SK-N-SH (cell line): ENCODE data around the gene ZBTB14. TPM values are rescaled to one million over a fixed set of nuclear protein-coding genes. Genes with fewer than 3 reads are reported as not detected.

ENCODE experiments used
- CTCF ChIA-PET: fragments of 300-600, 350-600 bp; formaldehyde crosslinking; extraction: SDS; loops from one replicate; lab custom pipeline; 2021; lab: Yijun Ruan, JAX
- POLR2A ChIA-PET: fragments of 350-600 bp; sonication (Branson Sonifier 250); formaldehyde crosslinking; extraction: SDS; loops from one replicate; lab custom pipeline; 2020; ENCODE audit warnings: antibody characterized with exemption, inconsistent platforms; lab: Yijun Ruan, JAX
- DNase-seq: peaks from one replicate; pipeline ENCODE4 v3.0.0; 2012
- H2AFZ ChIP-seq: fragments of 200-600 bp; sonication (generic); 2 replicates; pipeline ENCODE4 v1.8.1; 2016; ENCODE audit warnings: antibody characterized with exemption, mild to moderate bottlenecking, low read depth
- H3F3A ChIP-seq: fragments of 200-600 bp; sonication (generic); replicated peaks from 2 replicates; pipeline ENCODE3; 2016; ENCODE audit warnings: antibody characterized with exemption, mild to moderate bottlenecking; ENCODE audit not compliant: insufficient read depth
- H3K27ac ChIP-seq, 2 experiments: fragments of 200-500 bp in 1 of 2; fragments of 200-600 bp in 1 of 2; sonication (Bioruptor generic) in 1 of 2; sonication (generic), shearing (Covaris generic) in 1 of 2; 2 replicates each; pipeline versions ENCODE4 v1.5.1 to v1.6.1; 2014 to 2016; ENCODE audit warnings: low read depth in 2 of 2, inconsistent platforms in 1 of 2, low read length in 1 of 2, mild to moderate bottlenecking in 1 of 2, mixed read lengths in 1 of 2
- H3K27me3 ChIP-seq: fragments of 200-600 bp; sonication (generic), shearing (Covaris generic); 2 replicates; pipeline ENCODE4 v1.6.1; 2016; ENCODE audit warnings: mixed run types; ENCODE audit not compliant: insufficient read depth
- H3K36me3 ChIP-seq, 2 experiments: fragments of 200-500 bp in 1 of 2; fragments of 200-600 bp in 1 of 2; sonication (Bioruptor generic) in 1 of 2; sonication (generic) in 1 of 2; replicated peaks in 1 of 2; 2 replicates each; pipeline versions ENCODE3 to v1.5.1; 2014 to 2016; ENCODE audit warnings: low read length in 1 of 2, mild to moderate bottlenecking in 1 of 2; ENCODE audit not compliant: insufficient read depth in 2 of 2, control insufficient read depth in 1 of 2
- H3K4me1 ChIP-seq, 2 experiments: fragments of 200-500 bp in 1 of 2; fragments of 200-600 bp in 1 of 2; sonication (Bioruptor generic) in 1 of 2; sonication (generic), shearing (Covaris generic) in 1 of 2; 2 replicates each; pipeline versions ENCODE4 v1.5.1 to v1.6.1; 2014 to 2016; ENCODE audit warnings: low read depth in 1 of 2, low read length in 1 of 2, mixed run types in 1 of 2; ENCODE audit not compliant: insufficient read depth in 2 of 2, control insufficient read depth in 1 of 2
- H3K4me2 ChIP-seq: fragments of 200-600 bp; sonication (generic), shearing (Covaris generic); 2 replicates; pipeline ENCODE4 v1.6.1; 2017; ENCODE audit warnings: mixed run types
- H3K4me3 ChIP-seq, 2 experiments: fragments of 200-500 bp in 1 of 2; fragments of 200-600 bp in 1 of 2; sonication (Bioruptor generic) in 1 of 2; sonication (generic), shearing (Covaris generic) in 1 of 2; 2 replicates each; pipeline versions ENCODE4 v1.5.1 to v1.8.1; 2014 to 2016; ENCODE audit warnings: low read depth in 2 of 2, inconsistent platforms in 1 of 2, low read length in 1 of 2, mild to moderate bottlenecking in 1 of 2, mixed read lengths in 1 of 2, moderate library complexity in 1 of 2
- H3K79me2 ChIP-seq: fragments of 200-600 bp; sonication (generic); 2 replicates; pipeline ENCODE4 v1.8.1; 2017; ENCODE audit warnings: mild to moderate bottlenecking; ENCODE audit not compliant: insufficient read depth
- H3K9ac ChIP-seq: fragments of 200-600 bp; sonication (generic); 2 replicates; pipeline ENCODE4 v1.6.1; 2017; ENCODE audit warnings: mixed run types
- H3K9me2 ChIP-seq: fragments of 200-600 bp; sonication (generic); 2 replicates; pipeline ENCODE4 v1.6.1; 2017; ENCODE audit warnings: mixed run types
- H3K9me3 ChIP-seq: fragments of 200-600 bp; sonication (generic); 2 replicates; pipeline ENCODE4 v1.6.1; 2017; ENCODE audit warnings: mixed run types, mild to moderate bottlenecking, moderate library complexity
- H4K20me1 ChIP-seq: fragments of 200-600 bp; sonication (generic); 2 replicates; pipeline ENCODE4 v1.6.1; 2017; ENCODE audit warnings: mild to moderate bottlenecking, mixed run types; ENCODE audit not compliant: insufficient read depth
- CHD2 ChIP-seq: fragments of 150-350 bp; IDR thresholded peaks from 2 replicates; pipeline ENCODE4 v1.6.1; 2018; ENCODE audit warnings: low read length; ENCODE audit not compliant: partially characterized antibody
- ELF1 ChIP-seq: IDR thresholded peaks from 2 replicates; pipeline ENCODE4 v1.4.0; 2012
- EP300 ChIP-seq, 2 experiments: IDR thresholded peaks; 2 replicates each; pipeline versions ENCODE4 v1.4.0 to v1.6.1; 2012; ENCODE audit warnings: borderline replicate concordance in 1 of 2, low read depth in 1 of 2, low read length in 1 of 2
- EZH2phosphoT487 ChIP-seq: fragments of 200-600 bp; sonication (generic); IDR thresholded peaks from 2 replicates; pipeline ENCODE4 v1.6.1; 2017; ENCODE audit warnings: low read depth, mixed run types, mild to moderate bottlenecking, antibody characterized with exemption, moderate library complexity, borderline replicate concordance
- FOSL2 ChIP-seq: IDR thresholded peaks from 2 replicates; pipeline ENCODE4 v1.4.0; 2012; ENCODE audit warnings: low read depth, mild to moderate bottlenecking, moderate library complexity, borderline replicate concordance
- FOXJ3 ChIP-seq: sonication (generic); formaldehyde crosslinking; IDR thresholded peaks from 2 replicates; pipeline ENCODE4 v1.5.1; 2020; ENCODE audit warnings: mild to moderate bottlenecking, missing genetic modification reagents
- GABPA ChIP-seq: IDR thresholded peaks from 2 replicates; pipeline ENCODE4 v1.4.0; 2012; ENCODE audit warnings: low read depth, mild to moderate bottlenecking
- GATA2 ChIP-seq: sonication (generic); formaldehyde crosslinking; IDR thresholded peaks from 2 replicates; pipeline ENCODE4 v1.5.0; 2020; ENCODE audit warnings: mild to moderate bottlenecking, missing genetic modification reagents
- IRF3 ChIP-seq: fragments of 150-350 bp; IDR thresholded peaks from 2 replicates; pipeline ENCODE4 v1.6.1; 2016; ENCODE audit warnings: mild to moderate bottlenecking, low read depth, low read length
- MEF2A ChIP-seq: IDR thresholded peaks from 2 replicates; pipeline ENCODE4 v1.4.0; 2012; ENCODE audit warnings: low read depth, borderline replicate concordance
- NFIC ChIP-seq: IDR thresholded peaks from 2 replicates; pipeline ENCODE4 v1.4.0; 2012; ENCODE audit warnings: borderline replicate concordance
- NRF1 ChIP-seq: IDR thresholded peaks from 2 replicates; pipeline ENCODE4 v1.6.1; 2012; ENCODE audit warnings: low read depth, mild to moderate bottlenecking, low read length
- RAD21 ChIP-seq: IDR thresholded peaks from 2 replicates; pipeline ENCODE4 v1.6.1; 2012; ENCODE audit warnings: mild to moderate bottlenecking, low read length
- RFX5 ChIP-seq: IDR thresholded peaks from 2 replicates; pipeline ENCODE4 v1.6.1; 2012; ENCODE audit warnings: mild to moderate bottlenecking, improper control_type of control experiment, low read length
- SIN3A ChIP-seq: IDR thresholded peaks from 2 replicates; pipeline ENCODE4 v1.6.1; 2012; ENCODE audit warnings: low read depth, mild to moderate bottlenecking, low read length, moderate library complexity, borderline replicate concordance
- SMC3 ChIP-seq: IDR thresholded peaks from 2 replicates; pipeline ENCODE4 v1.6.1; 2012; ENCODE audit warnings: low read depth, low read length, improper control_type of control experiment
- TAF1 ChIP-seq: IDR thresholded peaks from 2 replicates; pipeline ENCODE4 v1.6.1; 2012; ENCODE audit warnings: low read depth, mild to moderate bottlenecking, low read length, moderate library complexity, borderline replicate concordance
- YY1 ChIP-seq: IDR thresholded peaks from 2 replicates; pipeline ENCODE4 v1.4.0; 2012; ENCODE audit warnings: low read depth, mild to moderate bottlenecking
- WGBS: methylation state at CpG from one replicate; pipeline ENCODE4 v1.1.6; 2017; ENCODE audit warnings: low lambda C conversion rate; 5-methylcytosine and 5-hydroxymethylcytosine counted together
- polyA plus RNA-seq, 3 experiments: library from polyadenylated mRNA; depleted of rRNA; stranded (reverse); fragments of >200 nt; gene quantifications; 2 replicates each; pipeline ENCODE4 v1.2.3, GENCODE V29; 2012
- TF ChIP-seq, protein P1 (sequence below): IDR thresholded peaks from 2 replicates; pipeline ENCODE4; 2012
- TF ChIP-seq, protein P2 (sequence below): IDR thresholded peaks from 2 replicates; pipeline ENCODE4 v1.6.1; 2012; ENCODE audit warnings: mild to moderate bottlenecking, low read depth, low read length, moderate library complexity
- TF ChIP-seq, protein P3 (sequence below): fragments of 200-600 bp; sonication (generic); IDR thresholded peaks from 2 replicates; pipeline ENCODE4 v1.6.1; 2017; ENCODE audit warnings: antibody characterized with exemption, mild to moderate bottlenecking, moderate library complexity

ZBTB14 gene
- polyA plus RNA-seq, 1 of the 3 experiments (the other 2 are of a cell fraction), result 4.6 TPM

GRCh38 chr18:5334456-5335075 is 39.0 kb upstream of the ZBTB14 start:
- Histone ChIP-seq H3K36me3 (no peaks in the 10 kb centered on the region), H3K4me2 (no peak overlapping the region), H4K20me1 (no peaks in the 10 kb centered on the region), H3K79me2 (no peaks in the 10 kb centered on the region), H3K9ac (no peak overlapping the region), H3K9me2 (no peaks in the 10 kb centered on the region), H3K9me3 (no peaks in the 10 kb centered on the region), H2AFZ (no peak overlapping the region), H3K27me3 (no peaks in the 10 kb centered on the region), H3F3A (no peaks in the 10 kb centered on the region), H3K27ac (no peak overlapping the region), H3K4me3 (no peak overlapping the region), H3K4me1 (no peaks in the 10 kb centered on the region)
- no peak for TF ChIP-seq CHD2
- TF ChIP-seq RAD21, result no peak
- no peak for TF ChIP-seq RFX5
- TF ChIP-seq NRF1, result no peak
- TF ChIP-seq IRF3, result no peak
- no peak for TF ChIP-seq SIN3A
- no peak for TF ChIP-seq MEF2A
- CTCF ChIA-PET, result no interaction called here
- WGBS, result 7% methylated on average over 6 of the region's 6 CpGs
- no peak for DNase-seq
- POLR2A ChIA-PET, result no interaction called here

GRCh38 chr18:5318061-5318700 is 22.7 kb upstream of the ZBTB14 start:
- POLR2A ChIA-PET, result no interaction called here
- H3K9me3 ChIP-seq, result no peaks in the 10 kb centered on the region
- no peaks in the 10 kb centered on the region for H4K20me1 ChIP-seq
- CTCF ChIA-PET, result interaction anchor here (0.7 kb wide), 1 partner anchor 1616 kb away, joined by 3 read pairs; no protein-coding TSS in a partner anchor
- H2AFZ ChIP-seq, result no peak overlapping the region
- H3K4me1 ChIP-seq, result no peaks in the 10 kb centered on the region
- no peaks in the 10 kb centered on the region for H3K9me2 ChIP-seq
- no peaks in the 10 kb centered on the region for H3F3A ChIP-seq
- H3K4me2 ChIP-seq, result no peak overlapping the region
- H3K27ac ChIP-seq, result no peak overlapping the region
- H3K9ac ChIP-seq, result no peak overlapping the region
- no peaks in the 10 kb centered on the region for H3K36me3 ChIP-seq
- no peaks in the 10 kb centered on the region for H3K27me3 ChIP-seq
- 20% methylated on average over 4 of the region's 4 CpGs for WGBS
- H3K79me2 ChIP-seq, result no peaks in the 10 kb centered on the region
- no peak overlapping the region for H3K4me3 ChIP-seq
- no peak for DNase-seq
- TF ChIP-seq, protein P1, sequence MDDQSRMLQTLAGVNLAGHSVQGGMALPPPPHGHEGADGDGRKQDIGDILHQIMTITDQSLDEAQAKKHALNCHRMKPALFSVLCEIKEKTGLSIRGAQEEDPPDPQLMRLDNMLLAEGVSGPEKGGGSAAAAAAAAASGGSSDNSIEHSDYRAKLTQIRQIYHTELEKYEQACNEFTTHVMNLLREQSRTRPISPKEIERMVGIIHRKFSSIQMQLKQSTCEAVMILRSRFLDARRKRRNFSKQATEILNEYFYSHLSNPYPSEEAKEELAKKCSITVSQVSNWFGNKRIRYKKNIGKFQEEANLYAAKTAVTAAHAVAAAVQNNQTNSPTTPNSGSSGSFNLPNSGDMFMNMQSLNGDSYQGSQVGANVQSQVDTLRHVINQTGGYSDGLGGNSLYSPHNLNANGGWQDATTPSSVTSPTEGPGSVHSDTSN, result no peak
- no peak for TF ChIP-seq EP300 (IDR thresholded peaks at IDR 0.05; ENCODE audit: borderline replicate concordance in 1 of 2, low read depth in 1 of 2, low read length in 1 of 2)
- TF ChIP-seq GABPA, result no peak
- TF ChIP-seq, protein P2, sequence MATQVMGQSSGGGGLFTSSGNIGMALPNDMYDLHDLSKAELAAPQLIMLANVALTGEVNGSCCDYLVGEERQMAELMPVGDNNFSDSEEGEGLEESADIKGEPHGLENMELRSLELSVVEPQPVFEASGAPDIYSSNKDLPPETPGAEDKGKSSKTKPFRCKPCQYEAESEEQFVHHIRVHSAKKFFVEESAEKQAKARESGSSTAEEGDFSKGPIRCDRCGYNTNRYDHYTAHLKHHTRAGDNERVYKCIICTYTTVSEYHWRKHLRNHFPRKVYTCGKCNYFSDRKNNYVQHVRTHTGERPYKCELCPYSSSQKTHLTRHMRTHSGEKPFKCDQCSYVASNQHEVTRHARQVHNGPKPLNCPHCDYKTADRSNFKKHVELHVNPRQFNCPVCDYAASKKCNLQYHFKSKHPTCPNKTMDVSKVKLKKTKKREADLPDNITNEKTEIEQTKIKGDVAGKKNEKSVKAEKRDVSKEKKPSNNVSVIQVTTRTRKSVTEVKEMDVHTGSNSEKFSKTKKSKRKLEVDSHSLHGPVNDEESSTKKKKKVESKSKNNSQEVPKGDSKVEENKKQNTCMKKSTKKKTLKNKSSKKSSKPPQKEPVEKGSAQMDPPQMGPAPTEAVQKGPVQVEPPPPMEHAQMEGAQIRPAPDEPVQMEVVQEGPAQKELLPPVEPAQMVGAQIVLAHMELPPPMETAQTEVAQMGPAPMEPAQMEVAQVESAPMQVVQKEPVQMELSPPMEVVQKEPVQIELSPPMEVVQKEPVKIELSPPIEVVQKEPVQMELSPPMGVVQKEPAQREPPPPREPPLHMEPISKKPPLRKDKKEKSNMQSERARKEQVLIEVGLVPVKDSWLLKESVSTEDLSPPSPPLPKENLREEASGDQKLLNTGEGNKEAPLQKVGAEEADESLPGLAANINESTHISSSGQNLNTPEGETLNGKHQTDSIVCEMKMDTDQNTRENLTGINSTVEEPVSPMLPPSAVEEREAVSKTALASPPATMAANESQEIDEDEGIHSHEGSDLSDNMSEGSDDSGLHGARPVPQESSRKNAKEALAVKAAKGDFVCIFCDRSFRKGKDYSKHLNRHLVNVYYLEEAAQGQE, result no peak
- no peak for TF ChIP-seq FOXJ3
- no peak for TF ChIP-seq FOSL2
- TF ChIP-seq NFIC, result no peak
- no peak for TF ChIP-seq TAF1
- no peak for TF ChIP-seq ELF1
- no peak for TF ChIP-seq SMC3
- no peak for TF ChIP-seq RFX5
- no peak for TF ChIP-seq EZH2phosphoT487
- TF ChIP-seq NRF1, result no peak
- no peak for TF ChIP-seq GATA2 (CRISPR knock-in tag)
- TF ChIP-seq, protein P3, sequence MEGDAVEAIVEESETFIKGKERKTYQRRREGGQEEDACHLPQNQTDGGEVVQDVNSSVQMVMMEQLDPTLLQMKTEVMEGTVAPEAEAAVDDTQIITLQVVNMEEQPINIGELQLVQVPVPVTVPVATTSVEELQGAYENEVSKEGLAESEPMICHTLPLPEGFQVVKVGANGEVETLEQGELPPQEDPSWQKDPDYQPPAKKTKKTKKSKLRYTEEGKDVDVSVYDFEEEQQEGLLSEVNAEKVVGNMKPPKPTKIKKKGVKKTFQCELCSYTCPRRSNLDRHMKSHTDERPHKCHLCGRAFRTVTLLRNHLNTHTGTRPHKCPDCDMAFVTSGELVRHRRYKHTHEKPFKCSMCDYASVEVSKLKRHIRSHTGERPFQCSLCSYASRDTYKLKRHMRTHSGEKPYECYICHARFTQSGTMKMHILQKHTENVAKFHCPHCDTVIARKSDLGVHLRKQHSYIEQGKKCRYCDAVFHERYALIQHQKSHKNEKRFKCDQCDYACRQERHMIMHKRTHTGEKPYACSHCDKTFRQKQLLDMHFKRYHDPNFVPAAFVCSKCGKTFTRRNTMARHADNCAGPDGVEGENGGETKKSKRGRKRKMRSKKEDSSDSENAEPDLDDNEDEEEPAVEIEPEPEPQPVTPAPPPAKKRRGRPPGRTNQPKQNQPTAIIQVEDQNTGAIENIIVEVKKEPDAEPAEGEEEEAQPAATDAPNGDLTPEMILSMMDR, result no peak
- no peak for TF ChIP-seq YY1
